ELF-1 (cell line): Measurements from ENCODE around the gene STOX1.
"Not testable (repeated sequence)": the region's sequence is repeated elsewhere in the genome, so short reads cannot be mapped to it uniquely, and the experiment has no call there.

Source experiments
- DNase-seq: peaks from one replicate; pipeline ENCODE4 v3.0.0-alpha.2; 2016; ENCODE audit warnings: low read depth, low spot score

STOX1 gene

GRCh38 chr10:68829952-68830351, 2.6 kb downstream of the STOX1 start:
- DNase-seq, result no peak

- peak; percentile 71 for DNase-seq
Observed at GRCh38 chr10:68831961-68832455, 4.7 kb downstream of the STOX1 start.

- DNase-seq, result no peak
Observed at GRCh38 chr10:68832601-68833000, 5.3 kb downstream of the STOX1 start.

GRCh38 chr10:68837626-68838322, 10.4 kb downstream of the STOX1 start:
- no peak for DNase-seq

- not testable (repeated sequence) for DNase-seq
Observed at GRCh38 chr10:68840650-68841049, 13.3 kb downstream of the STOX1 start.

GRCh38 chr10:68848281-68848680, 20.9 kb downstream of the STOX1 start:
- DNase-seq, result no peak

GRCh38 chr10:68848806-68849205, 21.5 kb downstream of the STOX1 start:
- DNase-seq, result no peak

DNA sequence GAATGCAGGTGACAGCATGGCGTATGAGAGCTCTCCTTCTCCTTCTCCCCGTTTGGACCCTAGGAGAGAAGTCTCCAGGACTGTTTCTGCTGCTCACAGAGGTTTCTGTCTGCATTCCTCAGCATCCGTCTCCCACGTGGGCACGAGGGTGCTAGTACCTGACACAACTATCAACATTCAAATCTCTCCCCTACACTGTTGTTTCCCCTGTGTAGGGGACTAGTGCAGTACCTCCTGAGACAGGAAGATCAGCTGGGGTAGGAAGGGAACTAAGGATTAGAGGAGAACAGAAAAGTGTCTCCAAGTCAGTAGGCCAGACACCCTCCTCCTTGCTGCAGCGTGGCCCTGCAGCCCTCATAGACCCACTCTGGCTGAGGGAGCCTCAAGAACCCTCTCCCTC, 29.0 kb downstream of the STOX1 start:
- no peak for DNase-seq

DNA sequence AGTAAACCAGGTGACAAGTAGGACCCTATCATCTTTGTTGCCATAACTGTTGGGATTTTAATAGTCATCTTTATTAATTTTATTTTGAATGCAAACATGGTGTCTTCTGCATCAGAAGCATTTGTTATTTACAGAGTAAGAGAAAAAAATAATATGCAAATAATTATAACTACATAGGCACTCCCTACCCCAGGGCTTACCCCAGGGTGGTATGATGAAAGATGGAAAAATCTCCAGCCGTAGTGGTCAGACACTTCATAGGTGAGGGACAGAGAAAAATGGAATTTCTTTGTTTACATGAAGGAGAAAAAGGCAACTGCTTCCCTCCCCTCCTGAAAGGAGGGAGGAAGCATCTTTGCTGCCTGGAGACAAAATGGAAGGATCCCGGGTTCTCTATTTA, 29.7 kb downstream of the STOX1 start:
- no peak for DNase-seq

DNA sequence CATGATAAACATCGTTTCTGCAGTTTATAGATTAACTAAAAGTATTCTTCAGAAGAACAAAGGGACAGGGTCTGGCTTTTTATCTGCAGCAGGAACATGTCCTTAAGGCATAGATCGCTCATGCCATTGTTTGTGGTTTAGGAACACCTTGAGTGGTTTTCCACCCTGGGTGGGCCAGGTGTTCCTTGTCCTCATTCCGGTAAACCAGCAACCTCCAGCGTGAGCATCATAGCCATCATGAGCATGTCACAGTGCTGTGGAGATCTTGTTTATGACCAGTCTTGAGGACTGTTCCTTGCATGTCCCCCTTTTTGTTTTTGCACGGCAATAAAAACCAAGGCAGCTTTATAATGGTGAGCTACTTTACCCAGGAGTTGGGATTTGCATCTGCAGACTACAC, 33.9 kb downstream of the STOX1 start:
- peak; percentile 30 for DNase-seq

DNA sequence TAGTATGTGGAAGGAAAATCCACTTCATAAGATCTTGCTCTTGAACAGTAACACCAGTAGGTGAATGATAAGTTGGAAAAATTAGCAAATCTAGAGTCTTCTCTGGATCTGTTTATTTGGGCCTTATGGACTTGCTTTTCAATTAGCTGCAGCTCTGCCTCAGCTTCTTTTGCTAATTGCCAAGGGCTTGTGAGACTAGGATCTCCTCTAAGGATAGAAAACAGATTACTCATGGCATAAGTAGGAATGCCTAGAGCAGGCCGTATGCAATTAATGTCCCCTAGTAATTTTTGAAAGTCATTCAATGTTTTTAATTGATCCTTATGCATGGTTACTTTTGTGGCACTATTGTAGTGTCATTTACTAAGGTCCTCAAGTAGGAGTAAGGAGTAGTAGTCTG, 37.3 kb downstream of the STOX1 start:
- no peak for DNase-seq

GRCh38 chr10:68868173-68868572, 40.8 kb downstream of the STOX1 start:
- not testable (repeated sequence) for DNase-seq

DNA sequence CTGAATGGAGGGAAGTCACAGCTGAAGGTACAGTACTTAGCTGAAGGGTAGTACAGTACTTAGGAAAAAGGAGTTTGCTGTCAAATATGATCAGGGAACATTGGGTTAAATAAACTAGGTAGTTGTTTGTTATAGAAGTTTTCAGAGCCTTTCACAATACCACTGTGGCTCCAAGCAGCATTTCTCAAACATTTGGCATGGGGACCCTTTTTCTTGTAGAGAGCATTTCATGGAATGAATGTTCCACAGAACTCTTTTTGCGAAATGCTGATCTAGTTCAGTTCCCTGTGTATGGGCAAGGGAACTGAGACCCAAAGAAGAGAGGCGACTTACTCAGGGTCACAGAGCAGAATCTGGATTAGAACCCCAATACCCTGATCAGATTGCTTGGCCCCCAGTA, 42.3 kb downstream of the STOX1 start:
- no peak for DNase-seq

- DNase-seq, result no peak
Observed at GRCh38 chr10:68870061-68870460, 42.7 kb downstream of the STOX1 start.

GRCh38 chr10:68870545-68871104, 43.3 kb downstream of the STOX1 start:
- DNase-seq, result no peak

- peak; percentile 65 for DNase-seq
Observed at GRCh38 chr10:68871105-68871711, 43.9 kb downstream of the STOX1 start.

DNA sequence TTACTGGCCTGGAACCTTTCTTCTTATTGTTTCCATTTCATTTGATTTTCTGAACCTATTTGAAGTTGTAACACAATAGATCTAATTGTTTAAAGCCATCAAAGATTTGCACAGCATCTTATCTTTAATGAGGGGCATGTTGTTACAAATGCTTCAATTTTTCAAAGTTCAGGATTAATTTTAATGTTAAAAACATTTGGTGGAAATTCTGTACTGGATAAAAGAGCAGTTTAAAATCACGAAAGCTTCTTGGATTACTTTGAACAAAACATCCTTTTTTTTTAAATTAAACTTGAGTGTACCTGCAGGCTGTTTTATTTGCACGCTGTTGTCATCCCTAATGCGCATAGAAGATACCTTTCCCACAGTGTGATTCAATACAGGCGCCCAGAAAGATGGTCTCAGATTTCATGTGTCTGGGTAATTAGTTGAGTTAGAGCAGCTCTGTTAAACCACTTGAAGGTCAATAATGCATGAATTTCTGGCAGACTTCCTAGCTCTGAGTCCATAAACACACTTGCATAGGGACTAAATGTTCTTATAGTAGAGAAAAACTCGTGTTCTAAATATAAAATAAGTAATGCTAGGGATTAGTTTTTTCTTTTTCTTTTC, 44.5 kb downstream of the STOX1 start:
- DNase-seq, result peak; percentile 27

- DNase-seq, result peak; percentile 40
Observed at GRCh38 chr10:68876246-68877138, 49.2 kb downstream of the STOX1 start.

DNA sequence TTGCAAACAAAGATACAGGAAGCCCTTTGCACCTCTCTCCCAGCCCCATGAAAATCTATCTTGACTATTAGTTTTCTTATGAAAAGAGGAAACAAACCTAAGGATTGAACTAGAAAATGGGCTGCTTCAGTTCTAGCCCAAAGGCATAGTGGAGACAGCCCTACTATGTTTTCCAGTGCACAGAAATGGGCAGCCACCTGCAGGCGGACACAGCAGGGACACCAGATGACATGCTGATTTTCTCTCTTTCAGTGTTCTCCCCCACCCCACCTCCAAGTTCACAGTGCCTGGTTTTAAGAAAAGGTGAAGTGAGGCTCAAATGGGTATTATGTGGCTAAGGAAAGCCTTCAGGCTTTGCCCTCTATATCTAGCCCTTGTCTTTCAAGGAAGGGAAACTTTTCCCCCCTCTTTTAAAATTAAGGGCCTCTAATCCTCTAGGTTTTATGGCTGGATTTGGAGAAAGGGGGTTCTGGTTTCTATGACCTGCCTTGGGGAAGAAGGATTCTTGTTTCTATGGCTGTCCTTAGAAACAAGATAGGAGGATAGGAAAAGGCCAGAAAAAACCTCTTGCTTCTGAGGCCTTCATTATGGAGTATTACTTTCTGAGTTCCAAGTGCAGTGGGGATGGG, 50.3 kb downstream of the STOX1 start:
- peak; percentile 50 for DNase-seq

DNA sequence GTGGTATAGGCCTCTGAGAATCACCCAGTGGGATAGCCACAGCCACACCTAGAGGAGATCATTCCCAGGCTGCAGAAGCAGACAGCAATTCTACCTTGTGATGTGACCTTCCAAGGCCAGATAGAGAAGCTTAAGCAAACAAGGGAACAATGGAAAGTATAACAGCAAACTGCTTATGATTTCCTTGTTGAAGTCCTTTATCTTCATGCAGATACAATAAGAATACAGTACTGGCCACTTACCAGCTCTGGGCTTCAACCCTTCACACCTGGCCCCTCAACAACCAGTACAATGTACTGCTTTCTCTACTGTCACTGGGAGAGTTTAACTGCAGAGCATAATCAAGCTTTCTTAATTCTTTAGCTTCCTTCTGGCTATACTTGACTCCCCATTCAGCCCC, 51.2 kb downstream of the STOX1 start:
- DNase-seq, result no peak

DNA sequence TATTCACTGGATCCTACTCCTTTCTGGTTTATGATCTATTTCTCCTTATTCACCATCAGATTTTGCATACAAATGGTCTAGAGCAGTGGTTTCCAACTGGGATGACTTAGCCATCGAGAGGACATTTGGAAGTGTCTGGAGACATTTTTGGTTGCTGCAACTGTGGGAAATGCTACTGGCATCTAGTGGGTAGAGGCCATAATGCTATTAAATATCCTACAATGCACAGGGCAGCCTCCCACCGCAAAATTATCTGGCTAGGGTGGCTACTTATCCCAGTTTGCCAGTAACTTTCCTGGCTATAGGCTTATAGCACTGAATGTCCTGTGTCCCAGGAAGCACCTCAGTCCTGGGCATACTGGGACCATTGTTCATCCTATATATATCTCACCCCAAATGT, 52.3 kb downstream of the STOX1 start:
- no peak for DNase-seq
